Fibroblast of gingiva (primary cell): ENCODE measurements around the gene TAF7L.
"Not testable (repeated sequence)": the region's sequence is repeated elsewhere in the genome, so short reads cannot be mapped to it uniquely, and the experiment has no call there.

Experiments used
- DNase-seq: peaks from one replicate; pipeline ENCODE4 v3.0.0-alpha.2; 2011; ENCODE audit warnings: low read depth

TAF7L gene

GRCh38 chrX:101290957-101291603 is at the start of gene TAF7L:
Gene TAF7L (minus strand): TSS chrX:101291334. CDS start chrX:101287543, 3,791 bp downstream.
- DNase-seq, result no peak

- DNase-seq, result no peak
Observed at GRCh38 chrX:101337776-101338271, 46.7 kb upstream of the TAF7L start.

- not testable (repeated sequence) for DNase-seq
Observed at GRCh38 chrX:101334310-101334709, 43.2 kb upstream of the TAF7L start.

- not testable (repeated sequence) for DNase-seq
Observed at GRCh38 chrX:101326600-101326999, 35.5 kb upstream of the TAF7L start.

GRCh38 chrX:101303790-101304189 is 12.7 kb upstream of the TAF7L start:
- DNase-seq, result no peak

GRCh38 chrX:101295603-101296002 is 4.5 kb upstream of the TAF7L start:
- not testable (repeated sequence) for DNase-seq

- DNase-seq, result peak; percentile 13
Observed at GRCh38 chrX:101287402-101287801, 3.7 kb downstream of the TAF7L start.

GRCh38 chrX:101276238-101276637 is 14.9 kb downstream of the TAF7L start:
- DNase-seq, result no peak

- no peak for DNase-seq
Observed at GRCh38 chrX:101274198-101274597, 16.9 kb downstream of the TAF7L start.

GRCh38 chrX:101265869-101266428 is 25.2 kb downstream of the TAF7L start:
- DNase-seq, result peak; percentile 41

- no peak for DNase-seq
Observed at GRCh38 chrX:101263766-101264165, 27.4 kb downstream of the TAF7L start.

GRCh38 chrX:101262590-101262989 is 28.5 kb downstream of the TAF7L start:
- no peak for DNase-seq

- peak; percentile 2 for DNase-seq
Observed at GRCh38 chrX:101260435-101260834, 30.7 kb downstream of the TAF7L start.

- DNase-seq, result no peak
Observed at GRCh38 chrX:101258259-101258581, 32.9 kb downstream of the TAF7L start.

- DNase-seq, result no peak
Observed at GRCh38 chrX:101257448-101258258, 33.5 kb downstream of the TAF7L start.

GRCh38 chrX:101252634-101253033 is 38.5 kb downstream of the TAF7L start:
- DNase-seq, result peak; percentile 23

- no peak for DNase-seq
Observed at GRCh38 chrX:101241531-101241930, 49.6 kb downstream of the TAF7L start.

- no peak for DNase-seq
Observed at GRCh38 chrX:101237041-101237440, 54.1 kb downstream of the TAF7L start.

GRCh38 chrX:101232316-101232715 is 58.8 kb downstream of the TAF7L start:
- no peak for DNase-seq

GRCh38 chrX:101231080-101231479 is 60.1 kb downstream of the TAF7L start:
- no peak for DNase-seq

- no peak for DNase-seq
Observed at GRCh38 chrX:101230636-101231035, 60.5 kb downstream of the TAF7L start.

GRCh38 chrX:101229170-101229569 is 62.0 kb downstream of the TAF7L start:
- DNase-seq, result peak; percentile 17

- DNase-seq, result no peak
Observed at GRCh38 chrX:101223226-101223625, 67.9 kb downstream of the TAF7L start.
